Hair follicular keratinocyte (primary cell): ENCODE results near the gene SEC14L1. TPM values are rescaled to one million over a fixed set of nuclear protein-coding genes. Genes with fewer than 3 reads are reported as not detected.

Source experiments
- total RNA-seq: library from RNA; depleted of rRNA; stranded (reverse); fragments of >200 nt; gene quantifications from 2 replicates; pipeline ENCODE4 v1.2.3, GENCODE V29; 2015

The SEC14L1 gene
- 11.9 and 17.0 TPM in 2 replicates for total RNA-seq

GRCh38 chr17:77140878-77141767 is at the start of gene SEC14L1:
Gene SEC14L1, plus strand, starts transcription at chr17:77140969. Its CDS starts 2,628 bp downstream, at chr17:77143597.

